ENCODE data around the gene PGA4. TPM values are rescaled to one million over a fixed set of nuclear protein-coding genes. Genes with fewer than 3 reads are reported as not detected.
A peak's percentile ranks its signal among the peaks of the same experiment; 100 is the strongest.

Gene PGA4
- total and polyA plus RNA-seq, 9 of the 15 experiments (the other 6 are each of a cell fraction or from before 2014, with no cell fraction given): not detected

DNA sequence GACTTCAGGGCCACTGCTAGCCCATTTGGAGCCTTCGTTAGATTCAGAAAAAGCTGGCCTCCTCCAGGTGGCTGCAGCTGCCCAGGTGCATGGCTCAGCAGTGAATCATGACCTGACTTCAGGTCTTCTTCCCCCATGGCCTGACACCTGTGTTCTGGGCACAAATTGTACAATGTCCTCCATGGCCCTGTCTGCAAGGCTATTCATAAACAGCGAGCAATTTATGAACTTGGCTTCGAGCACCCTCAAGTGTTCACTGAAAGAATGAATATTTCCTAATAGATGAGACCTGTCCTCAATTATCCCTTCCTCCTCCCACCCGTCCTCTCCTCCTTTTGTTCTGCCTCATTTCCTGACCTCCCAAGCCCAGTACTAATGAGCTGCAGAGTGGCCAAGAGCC is 48.7 kb upstream of the PGA4 start (continued):
- TF ChIP-seq TAF15 (IDR thresholded peaks at IDR 0.05; ENCODE audit: low read depth, low read length) (no peak), ELF2 (CRISPR knock-in tag; IDR thresholded peaks at IDR 0.05) (no peak), HMG20A (CRISPR knock-in tag; conservative IDR thresholded peaks at IDR 0.05) (no peak), BACH1 (tag; IDR thresholded peaks at IDR 0.05) (no peak), MYNN (IDR thresholded peaks at IDR 0.05) (no peak), MYNN (CRISPR knock-in tag; IDR thresholded peaks at IDR 0.05) (no peak), CSDE1 (IDR thresholded peaks at IDR 0.05) (no peak), CREM (IDR thresholded peaks at IDR 0.05; ENCODE audit: low read depth) (no peak), PHF8 (IDR thresholded peaks at IDR 0.05; ENCODE audit: borderline replicate concordance, low read length) (no peak), FOXJ3 (CRISPR knock-in tag; IDR thresholded peaks at IDR 0.05) (no peak), ZNF41 (CRISPR knock-in tag; conservative IDR thresholded peaks at IDR 0.05) (no peak), CC2D1A (IDR thresholded peaks at IDR 0.05) (peak; percentile 17; the same call in 1 of the 2 replicates), SMC3 (conservative IDR thresholded peaks at IDR 0.05; ENCODE audit: insufficient read depth, low read depth, low read length) (peak; percentile 37), CBX2 (IDR thresholded peaks at IDR 0.05; ENCODE audit: insufficient read depth, low read length, poor library complexity, severe bottlenecking) (no peak), MYC (IDR thresholded peaks at IDR 0.05; ENCODE audit: low read depth, low read length) (no peak), MYC (CRISPR knock-in tag; IDR thresholded peaks at IDR 0.05; ENCODE audit: borderline replicate concordance, low read depth) (no peak), ZNF311 (CRISPR knock-in tag; IDR thresholded peaks at IDR 0.05) (no peak), SRF (CRISPR knock-in tag; IDR thresholded peaks at IDR 0.05) (no peak), SLC30A9 (CRISPR knock-in tag; IDR thresholded peaks at IDR 0.05) (no peak)
- TF ChIP-seq, protein P1, sequence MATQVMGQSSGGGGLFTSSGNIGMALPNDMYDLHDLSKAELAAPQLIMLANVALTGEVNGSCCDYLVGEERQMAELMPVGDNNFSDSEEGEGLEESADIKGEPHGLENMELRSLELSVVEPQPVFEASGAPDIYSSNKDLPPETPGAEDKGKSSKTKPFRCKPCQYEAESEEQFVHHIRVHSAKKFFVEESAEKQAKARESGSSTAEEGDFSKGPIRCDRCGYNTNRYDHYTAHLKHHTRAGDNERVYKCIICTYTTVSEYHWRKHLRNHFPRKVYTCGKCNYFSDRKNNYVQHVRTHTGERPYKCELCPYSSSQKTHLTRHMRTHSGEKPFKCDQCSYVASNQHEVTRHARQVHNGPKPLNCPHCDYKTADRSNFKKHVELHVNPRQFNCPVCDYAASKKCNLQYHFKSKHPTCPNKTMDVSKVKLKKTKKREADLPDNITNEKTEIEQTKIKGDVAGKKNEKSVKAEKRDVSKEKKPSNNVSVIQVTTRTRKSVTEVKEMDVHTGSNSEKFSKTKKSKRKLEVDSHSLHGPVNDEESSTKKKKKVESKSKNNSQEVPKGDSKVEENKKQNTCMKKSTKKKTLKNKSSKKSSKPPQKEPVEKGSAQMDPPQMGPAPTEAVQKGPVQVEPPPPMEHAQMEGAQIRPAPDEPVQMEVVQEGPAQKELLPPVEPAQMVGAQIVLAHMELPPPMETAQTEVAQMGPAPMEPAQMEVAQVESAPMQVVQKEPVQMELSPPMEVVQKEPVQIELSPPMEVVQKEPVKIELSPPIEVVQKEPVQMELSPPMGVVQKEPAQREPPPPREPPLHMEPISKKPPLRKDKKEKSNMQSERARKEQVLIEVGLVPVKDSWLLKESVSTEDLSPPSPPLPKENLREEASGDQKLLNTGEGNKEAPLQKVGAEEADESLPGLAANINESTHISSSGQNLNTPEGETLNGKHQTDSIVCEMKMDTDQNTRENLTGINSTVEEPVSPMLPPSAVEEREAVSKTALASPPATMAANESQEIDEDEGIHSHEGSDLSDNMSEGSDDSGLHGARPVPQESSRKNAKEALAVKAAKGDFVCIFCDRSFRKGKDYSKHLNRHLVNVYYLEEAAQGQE (IDR thresholded peaks at IDR 0.05; ENCODE audit: borderline replicate concordance): peak; percentile 70; the same call in 1 of the 2 replicates
- TF ChIP-seq, protein P1 (CRISPR knock-in tag; IDR thresholded peaks at IDR 0.05; ENCODE audit: low read depth): no peak
- TF ChIP-seq, protein P2, sequence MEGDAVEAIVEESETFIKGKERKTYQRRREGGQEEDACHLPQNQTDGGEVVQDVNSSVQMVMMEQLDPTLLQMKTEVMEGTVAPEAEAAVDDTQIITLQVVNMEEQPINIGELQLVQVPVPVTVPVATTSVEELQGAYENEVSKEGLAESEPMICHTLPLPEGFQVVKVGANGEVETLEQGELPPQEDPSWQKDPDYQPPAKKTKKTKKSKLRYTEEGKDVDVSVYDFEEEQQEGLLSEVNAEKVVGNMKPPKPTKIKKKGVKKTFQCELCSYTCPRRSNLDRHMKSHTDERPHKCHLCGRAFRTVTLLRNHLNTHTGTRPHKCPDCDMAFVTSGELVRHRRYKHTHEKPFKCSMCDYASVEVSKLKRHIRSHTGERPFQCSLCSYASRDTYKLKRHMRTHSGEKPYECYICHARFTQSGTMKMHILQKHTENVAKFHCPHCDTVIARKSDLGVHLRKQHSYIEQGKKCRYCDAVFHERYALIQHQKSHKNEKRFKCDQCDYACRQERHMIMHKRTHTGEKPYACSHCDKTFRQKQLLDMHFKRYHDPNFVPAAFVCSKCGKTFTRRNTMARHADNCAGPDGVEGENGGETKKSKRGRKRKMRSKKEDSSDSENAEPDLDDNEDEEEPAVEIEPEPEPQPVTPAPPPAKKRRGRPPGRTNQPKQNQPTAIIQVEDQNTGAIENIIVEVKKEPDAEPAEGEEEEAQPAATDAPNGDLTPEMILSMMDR (IDR thresholded peaks at IDR 0.05 in 2 of 3, conservative IDR thresholded peaks at IDR 0.05 in 1 of 3; ENCODE audit: insufficient read depth in 2 of 3, low read depth in 1 of 3, low read length in 3 of 3): peak; percentile 64 to 79 (median 75)

All from K562 (cell line).